Measurements from ENCODE around the gene SH3BP4.
"Not testable (repeated sequence)": the region's sequence is repeated elsewhere in the genome, so short reads cannot be mapped to it uniquely, and the experiment has no call there.

SH3BP4 gene

GRCh38 chr2:235054919-235055318 is 103.1 kb downstream of the SH3BP4 start:
- Histone ChIP-seq H3K27me3 (no peaks in the 10 kb centered on the region), H3K36me3 (peaks cover 12 to 31% (median 27%) of the 10 kb centered on the region in 3 donors), H3K9me3 (no peaks in the 10 kb centered on the region), H3K4me1 (peaks cover 0 to 21% (median 17%) of the 10 kb centered on the region in 4 donors), H3K4me3 (no peak overlapping the region), H3K27ac (no peak overlapping the region)
- no peak for DNase-seq
- intact Hi-C loops (cut with DNase I; ENCODE audit: low total_unique reads) = loop anchor here (5.0 kb wide), 1 partner anchor 103 kb away; the partner anchor contains the start of gene SH3BP4
- no peak for TF ChIP-seq CTCF (IDR thresholded peaks at IDR 0.05)

GRCh38 chr2:235055891-235056516 is 104.2 kb downstream of the SH3BP4 start:
- intact Hi-C loops (cut with DNase I; ENCODE audit: low total_unique reads) = no loop called here
- Histone ChIP-seq H3K27me3 (no peaks in the 10 kb centered on the region), H3K4me3 (no peak overlapping the region), H3K36me3 (peaks cover 12 to 31% (median 27%) of the 10 kb centered on the region in 3 donors), H3K9me3 (no peaks in the 10 kb centered on the region), H3K4me1 (peaks cover 0 to 13% (median 10%) of the 10 kb centered on the region in 4 donors), H3K27ac (no peak overlapping the region)
- TF ChIP-seq CTCF (IDR thresholded peaks at IDR 0.05) = peak; percentile 31 to 43
- no peak for DNase-seq

GRCh38 chr2:235056768-235057167 is 105.0 kb downstream of the SH3BP4 start:
- no peak overlapping the region for H3K4me3 ChIP-seq

GRCh38 chr2:235057616-235058015 is 105.8 kb downstream of the SH3BP4 start:
- H3K4me3 ChIP-seq; H3K4me1 ChIP-seq; DNase-seq; H3K27me3 ChIP-seq; H3K27ac ChIP-seq; H3K9me3 ChIP-seq; intact Hi-C loops (cut with DNase I; ENCODE audit: low total_unique reads): not testable (repeated sequence)
- H3K36me3 ChIP-seq = peaks cover 12 to 29% (median 24%) of the 10 kb centered on the region in 3 donors

More at GRCh38 chr2:235056768-235057167, 105.0 kb downstream of the SH3BP4 start:
- no peaks in the 10 kb centered on the region for H3K27me3 ChIP-seq
- H3K36me3 ChIP-seq = peaks cover 12 to 31% (median 27%) of the 10 kb centered on the region in 3 donors
- TF ChIP-seq CTCF (IDR thresholded peaks at IDR 0.05) = no peak
- H3K4me1 ChIP-seq = peaks cover 0 to 5% (median 2%) of the 10 kb centered on the region in 4 donors
- H3K27ac ChIP-seq = no peak overlapping the region
- no peak for DNase-seq
- no peaks in the 10 kb centered on the region for H3K9me3 ChIP-seq
- intact Hi-C loops (cut with DNase I; ENCODE audit: low total_unique reads) = no loop called here

- peaks cover 0 to 12% (median 6%) of the 10 kb centered on the region in 4 donors for H3K4me1 ChIP-seq
- TF ChIP-seq CTCF (IDR thresholded peaks at IDR 0.05) = no peak
- no peaks in the 10 kb centered on the region for H3K27me3 ChIP-seq
- H3K4me3 ChIP-seq = no peak overlapping the region
- DNase-seq = no peak
- peaks cover 2 to 14% (median 8%) of the 10 kb centered on the region in 3 donors for H3K36me3 ChIP-seq
- intact Hi-C loops (cut with DNase I; ENCODE audit: low total_unique reads) = no loop called here
- no peak overlapping the region for H3K27ac ChIP-seq
- H3K9me3 ChIP-seq = no peaks in the 10 kb centered on the region
These were observed 107.3 kb downstream of the SH3BP4 start for GRCh38 chr2:235059161-235059560.

GRCh38 chr2:235061656-235062055 is 109.8 kb downstream of the SH3BP4 start:
- no peaks in the 10 kb centered on the region for H3K9me3 ChIP-seq
- H3K4me3 ChIP-seq = no peak overlapping the region
- H3K27me3 ChIP-seq = peaks cover 0 to 2% of the 10 kb centered on the region in 2 donors
- H3K27ac ChIP-seq = no peak overlapping the region
- TF ChIP-seq CTCF (IDR thresholded peaks at IDR 0.05) = no peak
- no peak for DNase-seq
- peaks cover 0 to 12% (median 6%) of the 10 kb centered on the region in 4 donors for H3K4me1 ChIP-seq
- intact Hi-C loops (cut with DNase I; ENCODE audit: low total_unique reads) = no loop called here
- no peaks in the 10 kb centered on the region for H3K36me3 ChIP-seq
